NCI-H2107 treated with DMSO at 0.1 percent for 48 hours (cell line): ENCODE measurements around the gene NACC1.

Experiments
- DNase-seq: peaks from one replicate; lab custom pipeline; 2025; ENCODE audit not compliant: unreplicated experiment; lab: John Stamatoyannopoulos, UW

NACC1 gene

GRCh38 chr19:13189600-13189999 lies 71.5 kb downstream of the NACC1 start:
- no peak for DNase-seq
